Activated CD8-positive, alpha-beta memory T cell treated with anti-CD3 and anti-CD28 coated beads, Interleukin-2, amount 50 U/mL, for 48 hours (primary cell): ENCODE results near the gene MEIS1.

Experiments used
- DNase-seq: peaks from one replicate; pipeline ENCODE4 v3.0.0-alpha.2; 2020

Gene MEIS1

DNA sequence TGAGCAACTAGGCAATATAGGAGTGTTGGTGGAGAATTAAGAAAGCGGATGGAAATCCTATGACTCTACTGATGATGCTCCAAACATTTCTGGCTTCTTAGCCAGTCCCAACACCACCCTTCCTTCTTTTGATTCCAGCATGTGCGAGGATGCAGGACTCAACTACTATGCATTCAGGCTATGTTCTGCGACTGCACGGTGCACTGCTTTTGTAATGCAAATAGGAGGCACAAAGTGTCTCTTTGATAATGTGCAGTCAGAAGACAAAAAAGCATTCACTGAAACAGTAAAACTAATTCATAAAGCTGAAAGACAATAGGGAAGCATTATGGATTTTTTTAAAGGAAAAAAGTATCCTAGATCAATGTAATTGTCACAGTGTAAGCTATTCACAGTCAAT is 106.7 kb downstream of the MEIS1 start:
- DNase-seq, result no peak

DNA sequence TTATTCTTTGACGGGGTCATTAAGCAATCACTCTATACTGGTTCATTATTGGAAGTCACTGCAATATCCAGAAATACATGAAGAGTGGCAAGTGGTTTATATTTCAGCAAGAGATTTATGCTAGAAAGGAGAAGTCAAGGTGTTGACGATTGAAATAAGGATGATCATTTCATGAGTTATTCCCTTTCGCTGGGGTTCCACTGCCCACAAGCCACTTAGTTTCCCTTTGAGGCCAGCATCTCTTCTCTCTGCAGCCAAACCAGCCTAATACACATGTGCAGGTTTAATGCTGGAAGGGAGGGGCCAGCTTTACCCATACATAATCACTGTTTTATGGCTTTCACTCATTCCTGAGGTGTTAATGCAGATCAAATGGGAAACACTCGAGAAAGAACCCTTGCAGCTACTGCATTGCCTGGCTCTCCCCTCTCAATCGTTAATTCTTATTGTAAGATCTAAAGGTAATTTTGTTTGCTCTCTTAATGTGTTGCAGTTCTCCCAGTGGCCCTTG is 108.4 kb downstream of the MEIS1 start:
- DNase-seq, result no peak

DNA sequence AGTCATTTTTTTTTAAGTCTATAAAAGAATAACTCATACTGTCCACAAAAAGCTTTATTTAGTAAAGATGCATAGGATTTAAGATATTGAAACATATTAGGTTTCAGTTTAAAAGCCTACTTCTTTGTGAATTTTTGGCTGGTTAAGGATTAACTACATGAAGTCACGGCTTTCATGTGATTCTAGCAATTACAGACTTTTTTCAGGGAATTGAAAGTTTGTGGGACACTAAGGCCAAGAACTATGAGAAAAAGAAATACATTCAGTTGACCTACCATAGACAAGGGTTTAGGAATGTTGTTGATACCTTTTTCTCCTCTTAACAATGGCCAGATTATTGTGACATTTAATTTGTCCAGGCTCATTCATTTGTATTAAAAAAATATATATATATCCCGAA is 109.3 kb downstream of the MEIS1 start:
- no peak for DNase-seq

DNA sequence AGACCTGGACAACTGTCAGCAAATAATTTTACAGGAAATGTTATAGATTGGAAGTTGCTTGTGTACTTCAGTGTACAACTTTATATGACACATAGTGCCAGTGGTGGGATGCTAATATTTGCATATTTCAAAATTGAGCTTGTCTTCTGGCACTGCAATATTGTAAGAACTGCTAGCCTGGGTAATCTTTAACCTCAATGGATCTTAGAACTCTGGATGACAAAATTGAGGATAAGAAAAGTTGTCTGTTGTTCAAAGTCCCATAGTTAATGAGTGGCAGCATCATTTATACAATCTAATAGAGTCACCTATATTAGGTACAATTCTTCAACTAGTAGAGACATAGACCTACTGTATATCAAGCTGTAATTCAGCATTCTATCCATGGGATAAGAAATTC is 110.3 kb downstream of the MEIS1 start:
- DNase-seq, result no peak

DNA sequence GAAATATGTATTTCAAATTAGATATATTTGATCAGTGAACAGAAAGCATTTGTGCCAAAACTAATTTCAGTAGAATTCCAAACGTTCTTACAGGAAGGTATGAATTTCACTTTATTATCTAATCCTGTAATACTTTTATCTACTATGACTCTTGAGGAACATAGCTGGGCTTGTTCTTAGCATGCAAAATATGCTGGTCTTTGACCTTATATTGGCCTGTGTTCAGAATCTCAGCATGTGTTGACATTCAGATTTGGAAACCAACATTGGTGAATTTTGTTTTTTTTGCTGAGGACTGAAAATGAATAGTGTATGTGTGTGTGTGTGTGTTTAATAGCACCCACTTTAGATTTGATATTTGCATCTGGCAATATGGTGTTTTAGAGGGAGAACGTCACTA is 112.2 kb downstream of the MEIS1 start:
- DNase-seq, result no peak

DNA sequence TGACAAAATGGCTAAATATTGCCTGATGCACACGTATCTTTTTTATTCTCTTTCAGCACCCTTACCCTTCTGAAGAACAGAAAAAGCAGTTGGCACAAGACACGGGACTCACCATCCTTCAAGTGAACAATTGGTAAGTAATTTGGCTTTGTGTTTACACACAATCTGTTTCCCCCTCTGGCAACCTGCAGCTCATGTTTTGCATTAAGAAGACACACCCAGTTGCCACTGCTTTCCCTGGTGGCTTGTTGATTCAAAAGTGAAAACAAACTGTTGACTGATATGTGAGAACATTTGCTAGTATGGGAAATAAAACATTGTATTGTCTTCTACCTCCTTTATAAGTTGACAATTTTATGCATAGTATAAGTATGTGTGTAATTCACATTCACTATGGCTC is 113.0 kb downstream of the MEIS1 start:
- no peak for DNase-seq

DNA sequence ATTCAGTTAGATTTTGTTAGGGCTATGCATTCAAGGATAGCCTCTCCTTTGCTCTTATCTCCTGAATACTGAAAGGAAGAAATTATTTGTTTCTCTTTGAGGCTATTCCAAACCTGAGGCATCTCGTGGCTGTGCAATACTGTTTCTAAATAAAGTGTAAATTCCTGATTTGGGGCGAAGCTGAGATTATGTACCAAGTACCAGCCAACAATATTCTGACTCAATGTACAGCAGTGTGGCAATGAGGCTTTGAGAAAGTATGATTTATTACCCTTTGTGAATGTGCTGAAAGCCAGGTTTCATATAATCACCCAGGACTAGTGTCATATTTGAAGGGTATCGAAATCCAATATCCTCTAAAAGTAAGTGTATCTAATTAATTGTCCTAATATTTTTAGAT is 113.5 kb downstream of the MEIS1 start:
- no peak for DNase-seq

DNA sequence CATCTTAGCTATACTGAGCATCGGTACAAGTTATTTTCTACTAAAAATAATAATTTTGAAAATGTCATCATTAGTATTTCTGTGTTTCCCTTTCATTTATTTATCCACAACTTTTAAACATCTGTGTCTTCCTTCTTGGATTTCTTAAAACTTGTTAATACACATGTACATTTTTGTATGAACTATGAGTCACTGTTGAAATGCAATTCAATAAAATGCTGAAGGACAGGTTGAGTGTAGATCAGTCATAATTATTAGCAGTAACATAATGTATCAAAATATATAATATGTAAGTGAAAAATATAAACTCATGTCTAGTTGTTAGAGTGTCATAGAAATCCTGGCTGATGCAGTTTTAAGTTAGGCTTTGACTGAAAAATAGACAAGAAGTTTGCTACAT is 115.9 kb downstream of the MEIS1 start:
- DNase-seq, result no peak

DNA sequence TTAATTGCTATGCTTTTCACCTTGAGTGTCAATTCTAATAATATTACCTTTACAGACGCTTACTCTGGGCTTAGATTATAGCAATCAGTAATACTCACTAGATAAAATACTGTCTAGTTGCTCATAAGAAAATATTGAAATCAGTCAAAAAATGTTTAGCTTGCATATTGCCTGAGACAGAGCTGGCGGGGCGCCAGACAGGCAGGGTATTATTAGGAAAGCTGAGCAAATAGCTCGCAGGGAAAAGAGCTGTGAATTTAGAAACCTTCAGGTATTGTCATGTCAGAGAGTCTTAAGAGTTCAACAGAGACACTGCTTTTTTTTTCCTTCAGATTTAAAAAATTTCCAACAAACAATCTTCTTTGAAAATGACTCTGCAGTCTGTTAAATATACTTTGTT is 118.4 kb downstream of the MEIS1 start:
- no peak for DNase-seq

DNA sequence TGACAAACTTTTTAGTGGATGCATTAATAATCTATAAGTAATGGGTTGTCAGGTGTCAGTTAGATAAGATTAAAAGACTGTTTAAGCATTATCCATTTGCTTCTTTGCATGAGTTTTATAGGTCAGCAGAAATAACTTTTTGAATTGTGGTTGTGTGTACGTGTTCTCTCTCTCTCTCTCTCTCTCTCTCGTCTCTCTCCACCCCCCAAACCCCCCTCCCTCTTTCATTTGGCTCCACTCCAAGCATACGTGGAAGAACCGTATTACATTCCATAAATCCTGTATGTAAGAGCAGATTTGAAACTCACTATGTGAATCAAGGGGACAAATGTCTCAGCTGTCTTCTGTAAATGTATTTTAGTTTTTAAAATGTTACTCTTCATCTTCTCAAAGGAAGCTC is 120.2 kb downstream of the MEIS1 start:
- no peak for DNase-seq

DNA sequence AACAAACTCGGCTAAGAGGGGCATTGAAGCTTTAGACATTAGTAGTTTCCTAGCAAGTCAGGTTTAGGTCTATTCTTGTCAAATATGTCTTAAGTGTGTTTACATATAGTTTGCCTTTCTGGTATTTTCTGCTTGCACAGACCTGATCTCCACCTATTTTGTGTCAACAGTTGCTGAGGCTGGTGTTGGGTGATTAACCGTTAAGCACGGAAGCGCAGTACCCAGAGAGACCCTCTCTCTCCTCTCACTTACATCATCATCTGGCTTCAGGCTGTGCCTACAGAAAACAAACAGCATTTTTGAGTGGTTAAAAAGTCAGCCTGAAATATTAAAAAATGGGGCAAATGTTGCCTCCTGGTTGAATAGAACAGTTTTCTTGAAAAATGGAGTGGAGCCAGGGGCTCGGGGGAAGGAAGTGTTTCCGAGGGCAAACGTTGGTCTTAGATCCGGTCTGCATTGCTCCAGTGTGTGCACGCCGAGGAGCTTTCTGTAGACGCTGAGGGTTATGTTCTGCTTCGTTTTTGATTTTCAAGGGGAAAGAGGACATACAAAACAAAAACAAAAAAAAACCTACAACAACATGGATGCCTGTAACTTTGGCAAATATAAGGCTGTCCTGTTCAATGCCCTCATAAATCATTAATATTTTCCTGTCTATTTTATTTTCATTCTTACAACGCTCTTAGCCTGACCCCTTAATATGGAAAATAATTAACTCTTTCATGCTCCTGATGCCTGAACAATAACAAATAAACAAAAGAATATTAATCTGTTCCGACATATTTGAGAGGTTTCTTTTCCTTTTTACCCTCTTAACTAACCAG is 120.8 kb downstream of the MEIS1 start:
- DNase-seq, result no peak

DNA sequence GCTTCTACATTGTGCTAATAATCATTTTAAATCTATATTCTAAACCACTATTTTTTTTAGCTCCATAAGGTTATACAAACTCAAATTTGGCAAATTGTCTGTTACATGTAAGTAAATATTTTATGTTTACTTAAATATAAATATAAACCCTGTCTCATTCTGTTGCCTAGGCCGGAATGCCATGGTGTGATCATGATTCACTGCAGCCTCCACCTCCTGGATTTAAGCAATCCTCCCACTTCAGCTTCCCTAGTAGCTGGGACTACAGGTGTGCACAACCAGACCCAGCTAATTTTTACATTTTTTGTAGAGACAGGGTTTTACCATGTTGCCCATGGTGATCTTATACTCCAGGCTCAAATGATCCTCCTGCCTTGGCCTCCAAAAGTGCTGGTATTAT is 124.7 kb downstream of the MEIS1 start:
- no peak for DNase-seq

DNA sequence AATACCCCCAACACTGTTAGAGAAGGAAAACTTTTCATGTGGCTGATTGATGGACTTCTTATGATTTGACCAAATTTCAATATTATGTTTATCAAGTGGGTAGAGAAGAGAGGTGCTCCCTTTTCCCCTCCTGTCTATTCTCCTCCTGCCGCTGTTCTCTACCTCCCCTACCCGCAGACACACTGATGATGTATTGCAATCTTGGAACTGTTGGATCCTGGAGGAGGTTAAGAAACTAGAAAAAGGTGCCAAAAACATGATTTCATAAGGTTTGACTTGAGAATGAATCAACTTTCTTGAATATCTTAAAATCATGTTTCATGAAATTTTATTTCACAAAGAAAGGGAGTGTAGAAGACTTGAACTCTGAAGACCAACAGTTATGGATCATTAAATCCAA is 125.8 kb downstream of the MEIS1 start:
- DNase-seq, result no peak

DNA sequence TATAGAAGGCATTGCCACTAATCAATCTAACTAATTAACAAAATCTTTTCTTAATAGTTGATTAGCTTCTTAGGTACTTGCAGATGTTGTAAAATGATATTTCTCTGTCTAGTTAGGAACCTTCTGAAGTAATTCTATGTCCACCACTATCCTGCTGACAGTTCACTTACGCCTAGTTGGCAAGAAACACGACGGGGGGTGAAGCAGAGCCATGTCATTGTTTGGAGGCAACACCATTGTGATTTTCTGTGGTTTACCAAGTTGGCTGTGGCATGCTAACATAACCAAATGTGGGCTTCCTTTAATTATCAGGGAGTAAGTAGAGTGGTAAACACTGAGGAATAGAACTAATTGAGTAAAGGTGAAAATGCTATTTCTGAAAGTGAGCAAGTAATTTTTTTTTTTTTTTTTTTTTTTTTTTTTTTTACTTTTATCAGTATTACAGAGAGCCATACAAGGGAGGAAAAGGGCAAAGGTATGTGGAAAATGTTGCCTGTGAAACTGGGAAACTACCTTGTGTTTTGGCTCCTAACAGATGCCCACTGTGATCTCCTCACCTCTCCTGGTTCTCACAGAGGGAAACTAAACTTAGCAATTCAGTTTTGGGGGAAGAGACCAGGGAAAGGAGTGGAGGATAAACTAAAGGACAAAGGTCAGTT is 126.8 kb downstream of the MEIS1 start:
- DNase-seq, result no peak

DNA sequence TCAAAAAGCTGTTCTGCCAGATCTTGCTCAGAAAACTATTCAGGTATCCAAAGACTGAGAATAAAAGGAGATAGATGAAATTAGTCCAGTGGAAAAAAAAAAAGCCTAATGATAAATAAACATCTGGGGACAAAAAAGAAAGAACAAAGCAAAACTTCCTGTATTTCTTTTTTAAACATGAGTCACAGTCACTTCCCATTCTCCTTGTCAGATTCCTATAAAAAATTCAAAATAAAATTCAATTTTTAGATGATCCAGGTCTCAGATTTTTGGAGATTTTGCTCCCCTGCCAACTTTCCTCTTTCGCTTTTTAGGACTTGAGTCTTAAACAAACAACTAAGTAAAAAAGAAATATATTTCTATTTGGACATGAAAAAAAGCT is 127.4 kb downstream of the MEIS1 start:
- no peak for DNase-seq

DNA sequence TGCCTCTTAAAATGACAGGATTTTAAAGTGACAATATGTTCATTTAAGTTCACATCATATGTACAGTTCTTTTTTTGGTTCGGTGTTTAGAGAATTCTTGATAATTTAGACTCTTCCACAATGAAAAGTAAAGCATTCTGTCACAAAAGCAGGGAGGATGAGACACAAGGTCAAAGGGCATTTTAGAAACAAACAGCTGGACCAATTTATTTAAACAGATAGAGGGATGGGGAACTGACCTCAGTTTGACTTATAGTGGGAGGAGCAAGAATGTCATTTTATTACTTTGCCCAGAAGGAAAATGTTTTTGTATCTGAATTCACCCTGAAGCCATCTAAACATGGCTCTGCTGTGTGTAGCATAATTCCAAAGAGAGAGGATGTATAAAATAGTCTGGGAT is 128.5 kb downstream of the MEIS1 start:
- DNase-seq, result no peak

DNA sequence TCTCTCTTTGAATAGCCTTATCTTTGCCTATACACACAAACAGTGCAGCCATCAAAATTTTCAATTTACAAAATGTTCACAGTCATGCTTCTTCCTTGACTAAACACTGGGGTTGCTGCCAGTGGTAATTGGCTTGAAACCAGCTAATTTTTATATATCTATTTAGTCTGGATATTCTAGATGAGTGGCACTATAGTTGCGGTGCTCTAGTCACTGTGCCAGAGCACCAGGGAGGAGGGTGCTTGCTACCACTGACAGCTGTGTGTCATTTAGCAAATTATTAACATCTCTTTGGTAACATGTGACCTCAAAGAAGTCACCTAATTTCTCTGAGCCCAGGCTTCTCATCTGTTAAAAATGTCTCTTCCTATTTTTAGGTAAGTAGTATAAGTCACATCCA is 130.4 kb downstream of the MEIS1 start:
- DNase-seq, result no peak

DNA sequence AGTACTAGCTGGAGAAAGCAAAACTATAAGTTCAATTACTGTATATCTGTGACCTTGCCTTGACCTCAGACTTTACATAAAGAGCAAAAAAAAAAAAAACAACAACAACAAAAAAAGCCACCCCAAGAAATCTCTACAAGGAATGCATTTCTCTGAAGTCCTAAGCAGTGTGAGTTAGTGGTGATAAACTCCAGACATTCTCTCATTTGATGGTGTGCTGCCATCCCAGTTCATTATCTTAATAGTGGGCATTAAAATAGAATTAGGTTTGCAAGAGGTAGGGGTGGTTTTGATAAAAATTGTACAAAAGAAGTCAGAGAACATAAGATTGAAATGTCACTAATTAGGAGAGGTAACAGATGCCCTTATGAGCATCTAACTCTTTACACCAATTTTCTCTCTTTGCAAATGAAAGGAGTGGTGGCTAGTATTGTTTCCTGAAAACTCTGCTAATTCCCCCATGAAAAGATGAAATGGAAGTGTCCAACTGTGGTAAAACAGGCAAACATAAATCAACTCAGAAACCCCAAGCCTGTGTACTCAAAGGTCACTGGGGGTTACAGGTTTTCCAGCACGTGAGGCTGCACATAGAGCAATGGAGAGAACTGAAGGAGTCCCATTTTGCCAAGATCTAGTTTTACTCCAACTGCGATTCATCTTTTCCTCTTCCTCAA is 131.9 kb downstream of the MEIS1 start:
- DNase-seq, result no peak

DNA sequence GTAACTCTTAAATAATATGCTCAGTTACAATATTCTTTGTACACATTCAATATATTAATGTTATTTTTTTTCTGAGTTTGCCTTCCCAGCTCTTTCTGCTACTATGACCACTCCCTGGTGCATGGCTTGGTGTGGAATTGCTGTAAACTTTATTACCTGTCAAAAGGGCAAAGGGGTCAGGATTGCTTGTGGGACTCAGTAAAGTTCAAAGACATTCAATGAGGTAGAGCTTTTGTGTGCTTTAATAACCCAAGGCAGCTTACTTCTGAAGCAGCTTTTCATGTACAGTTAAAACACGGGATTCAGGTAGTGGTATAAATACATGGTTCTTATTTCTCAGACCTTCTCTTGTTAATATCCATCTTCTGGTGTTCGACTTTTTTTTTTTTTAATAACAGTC is 132.8 kb downstream of the MEIS1 start:
- DNase-seq, result no peak

DNA sequence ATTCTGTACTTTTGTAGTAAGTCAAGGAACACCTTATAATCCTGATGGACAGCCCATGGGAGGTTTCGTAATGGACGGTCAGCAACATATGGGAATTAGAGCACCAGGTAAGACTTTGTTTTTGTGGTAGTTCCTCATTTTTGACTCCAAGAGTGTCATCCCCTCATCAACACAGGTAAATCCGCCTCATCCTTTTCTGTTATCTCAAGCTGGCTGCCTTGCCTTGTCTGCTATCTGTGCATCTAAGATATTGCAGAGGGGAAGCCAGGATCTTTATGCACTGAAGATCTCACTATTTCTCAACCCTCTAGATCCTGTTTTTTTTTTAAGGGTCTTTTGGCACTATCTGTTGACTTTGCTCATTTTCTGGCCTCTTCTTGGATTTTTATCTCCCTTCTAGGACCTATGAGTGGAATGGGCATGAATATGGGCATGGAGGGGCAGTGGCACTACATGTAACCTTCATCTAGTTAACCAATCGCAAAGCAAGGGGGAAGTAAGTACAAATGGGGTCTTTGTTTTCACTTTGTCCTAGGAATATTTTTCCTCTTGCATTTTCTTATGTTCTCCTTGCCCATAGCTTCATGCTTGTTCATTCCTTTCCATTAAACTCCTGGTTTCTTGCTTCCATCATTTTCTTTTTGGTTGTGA is 133.8 kb downstream of the MEIS1 start:
- DNase-seq, result no peak

DNA sequence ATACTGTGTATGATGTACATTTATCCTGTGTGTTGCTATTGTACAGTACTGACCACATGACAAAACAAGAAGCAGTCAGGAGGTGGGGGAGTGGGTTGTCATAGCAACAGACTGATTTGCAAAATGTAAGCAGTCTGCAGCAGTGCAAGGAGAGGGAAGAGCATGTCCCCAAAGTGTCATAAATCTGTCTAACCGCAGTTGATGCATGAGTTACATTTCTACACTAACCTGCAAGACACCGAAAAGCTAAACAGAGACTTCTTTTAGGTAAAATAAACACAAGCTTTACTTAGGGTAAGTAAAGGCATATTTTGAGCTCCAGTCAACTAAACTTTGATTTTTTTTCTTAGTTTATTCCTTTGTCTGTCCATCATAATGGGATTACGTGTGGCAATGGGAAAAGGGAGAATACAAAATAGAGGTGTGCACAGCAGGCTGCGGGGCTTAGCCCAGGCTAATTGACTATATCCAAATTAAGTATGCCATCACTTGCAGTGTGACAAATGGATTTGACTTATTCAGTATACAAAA is 134.5 kb downstream of the MEIS1 start:
- DNase-seq, result no peak

DNA sequence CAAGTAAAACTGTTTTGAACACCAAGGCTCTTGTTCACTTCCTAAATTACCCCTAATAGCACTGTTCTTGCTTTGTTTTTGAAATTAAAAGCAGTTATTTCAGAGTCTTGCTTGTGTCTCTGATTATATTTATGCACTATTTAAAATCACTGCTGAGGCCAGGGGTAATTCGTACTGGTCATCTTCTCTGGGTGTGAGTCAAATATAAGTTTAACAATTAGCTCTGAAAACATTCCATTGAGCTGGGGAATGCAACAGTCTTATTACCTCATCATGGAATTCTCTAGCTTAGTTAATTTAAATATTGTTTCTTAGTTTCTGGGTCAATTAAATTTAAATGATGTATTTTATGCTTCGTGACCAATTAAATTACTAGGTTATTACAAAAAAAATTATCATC is 135.0 kb downstream of the MEIS1 start:
- DNase-seq, result no peak

DNA sequence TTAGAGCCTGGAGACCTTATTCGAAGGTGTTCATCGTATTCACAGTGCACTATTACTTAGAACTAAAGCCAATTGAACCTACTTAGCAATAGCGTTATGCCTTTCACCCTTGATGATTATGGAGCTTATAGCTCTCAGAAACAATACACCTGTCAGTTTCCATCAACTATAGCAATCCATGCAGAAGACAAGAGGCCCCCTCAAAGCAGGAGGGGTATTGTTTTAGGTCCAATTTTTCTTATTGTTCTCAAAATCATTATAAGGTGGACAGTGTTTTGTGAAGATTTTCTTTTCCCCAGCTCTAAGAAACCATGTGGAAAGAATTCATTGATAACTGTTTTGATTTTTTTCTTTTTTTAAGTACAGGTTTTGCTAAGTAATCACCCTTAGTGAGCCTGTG is 135.5 kb downstream of the MEIS1 start:
- no peak for DNase-seq
